SKM-1 treated with dmso at 0.1 percent for 144 hours (cell line): ENCODE data around the gene TLX3.

ENCODE experiments used
- DNase-seq: peaks from one replicate; lab custom pipeline; 2025; ENCODE audit not compliant: unreplicated experiment; lab: John Stamatoyannopoulos, UW

The TLX3 gene

DNA sequence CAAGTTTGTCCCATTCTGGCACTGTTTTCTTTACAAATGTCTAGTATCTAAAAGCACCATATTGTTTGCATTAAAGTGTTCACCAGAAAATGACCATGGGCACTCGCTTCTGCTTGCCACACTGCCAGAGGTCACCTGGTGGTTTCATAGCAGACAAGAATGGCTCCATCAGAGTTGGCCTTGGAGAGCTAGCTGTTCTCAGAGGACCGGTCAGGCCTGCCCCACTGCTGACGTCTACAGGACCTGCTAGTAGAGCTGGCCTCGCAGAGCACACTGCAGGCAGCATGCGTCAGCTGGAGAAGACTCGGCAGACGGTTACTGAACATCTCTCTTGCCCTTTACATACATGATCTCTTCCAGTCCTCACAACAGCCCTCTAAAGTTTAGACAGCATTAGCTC, 8.7 kb upstream of the TLX3 start:
- DNase-seq: no peak

DNA sequence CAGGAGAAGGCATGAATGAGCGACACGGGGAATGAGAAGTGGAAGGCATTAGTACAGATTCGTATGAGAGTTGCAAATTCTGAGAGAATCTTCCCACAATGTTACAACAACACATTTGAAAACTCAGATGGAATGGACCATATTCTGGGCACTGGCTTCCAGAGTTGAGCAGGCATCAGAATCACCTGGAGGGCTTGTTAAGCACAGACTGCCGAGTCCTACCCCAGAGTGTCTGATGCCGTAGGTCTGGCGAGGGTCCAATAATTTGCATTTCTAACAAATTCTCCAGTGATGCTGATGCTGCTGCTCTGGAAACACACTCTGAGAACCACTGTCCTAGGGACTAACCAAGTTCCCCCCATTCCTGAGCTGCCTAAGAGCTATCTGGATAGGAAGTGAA, 2.9 kb upstream of the TLX3 start:
- no peak for DNase-seq

DNA sequence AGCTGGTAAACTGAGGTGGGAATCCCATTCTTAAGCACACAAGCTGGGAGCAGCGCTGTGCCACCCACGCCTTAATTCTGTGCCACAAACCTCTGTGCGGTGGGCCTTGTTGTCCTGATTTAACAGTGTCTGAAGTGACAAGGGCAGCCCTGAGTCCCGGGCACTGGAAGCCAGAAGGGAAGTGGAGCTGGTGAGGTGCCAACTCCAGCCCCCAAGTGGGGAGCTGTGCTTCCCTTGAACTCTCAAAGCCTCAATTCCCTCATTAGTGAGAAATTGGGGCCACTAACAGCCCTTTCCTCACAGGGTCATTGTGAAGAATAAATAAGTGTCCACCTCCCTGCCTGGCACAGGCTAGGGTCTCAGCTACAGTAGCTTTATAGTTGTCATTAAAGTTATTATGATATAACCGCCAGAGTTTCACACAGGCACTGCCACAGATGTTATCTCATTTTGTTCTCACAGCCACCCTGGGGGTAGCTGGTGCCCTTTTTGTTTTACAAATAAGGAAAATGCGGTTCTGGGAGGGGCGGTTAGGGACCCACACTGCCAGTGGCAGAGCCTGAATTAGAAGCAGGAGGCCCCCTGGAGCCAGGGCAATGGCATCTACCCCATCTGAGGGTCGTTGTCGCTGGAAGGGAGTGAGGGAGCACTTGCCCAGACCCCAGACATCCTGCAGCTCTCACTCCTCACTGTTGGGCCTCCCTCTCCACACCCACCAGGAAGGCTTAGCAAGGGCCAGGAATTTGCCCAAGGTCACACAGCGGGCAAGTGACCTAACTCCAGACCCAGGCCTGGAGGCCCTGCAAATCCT, 2.1 kb upstream of the TLX3 start:
- DNase-seq: no peak

DNA sequence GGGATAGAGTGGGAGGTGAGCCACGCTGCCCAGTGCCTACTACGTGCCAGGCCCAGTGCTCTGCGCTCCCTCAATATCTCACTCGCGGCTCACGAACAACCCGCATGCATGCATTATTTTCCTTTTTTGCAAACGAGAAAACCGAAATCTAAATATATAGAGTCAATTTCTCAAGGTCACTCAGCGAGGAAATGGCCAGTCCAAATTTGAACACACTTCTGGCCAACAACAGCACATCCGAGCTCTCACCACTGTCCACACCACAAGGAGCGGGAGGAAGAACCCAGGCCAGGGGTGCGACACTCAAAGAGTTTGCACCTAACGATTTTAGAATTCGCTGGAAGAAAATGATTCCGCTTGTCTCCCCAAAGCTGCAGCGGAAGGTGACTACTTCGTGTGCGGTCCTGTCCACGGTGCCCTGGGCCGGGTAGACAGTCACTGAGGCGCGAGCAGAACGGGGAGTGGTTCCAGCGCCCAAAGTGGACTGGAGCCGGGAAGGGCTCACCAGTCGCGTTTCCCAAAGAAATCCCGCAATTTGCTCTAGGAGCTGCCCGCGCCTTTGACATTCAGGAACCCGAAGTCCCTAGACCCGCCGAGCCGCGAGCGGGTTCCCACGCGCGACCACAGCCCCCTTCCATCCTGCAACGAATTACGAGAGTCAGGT, 1.1 kb upstream of the TLX3 start:
- no peak for DNase-seq

DNA sequence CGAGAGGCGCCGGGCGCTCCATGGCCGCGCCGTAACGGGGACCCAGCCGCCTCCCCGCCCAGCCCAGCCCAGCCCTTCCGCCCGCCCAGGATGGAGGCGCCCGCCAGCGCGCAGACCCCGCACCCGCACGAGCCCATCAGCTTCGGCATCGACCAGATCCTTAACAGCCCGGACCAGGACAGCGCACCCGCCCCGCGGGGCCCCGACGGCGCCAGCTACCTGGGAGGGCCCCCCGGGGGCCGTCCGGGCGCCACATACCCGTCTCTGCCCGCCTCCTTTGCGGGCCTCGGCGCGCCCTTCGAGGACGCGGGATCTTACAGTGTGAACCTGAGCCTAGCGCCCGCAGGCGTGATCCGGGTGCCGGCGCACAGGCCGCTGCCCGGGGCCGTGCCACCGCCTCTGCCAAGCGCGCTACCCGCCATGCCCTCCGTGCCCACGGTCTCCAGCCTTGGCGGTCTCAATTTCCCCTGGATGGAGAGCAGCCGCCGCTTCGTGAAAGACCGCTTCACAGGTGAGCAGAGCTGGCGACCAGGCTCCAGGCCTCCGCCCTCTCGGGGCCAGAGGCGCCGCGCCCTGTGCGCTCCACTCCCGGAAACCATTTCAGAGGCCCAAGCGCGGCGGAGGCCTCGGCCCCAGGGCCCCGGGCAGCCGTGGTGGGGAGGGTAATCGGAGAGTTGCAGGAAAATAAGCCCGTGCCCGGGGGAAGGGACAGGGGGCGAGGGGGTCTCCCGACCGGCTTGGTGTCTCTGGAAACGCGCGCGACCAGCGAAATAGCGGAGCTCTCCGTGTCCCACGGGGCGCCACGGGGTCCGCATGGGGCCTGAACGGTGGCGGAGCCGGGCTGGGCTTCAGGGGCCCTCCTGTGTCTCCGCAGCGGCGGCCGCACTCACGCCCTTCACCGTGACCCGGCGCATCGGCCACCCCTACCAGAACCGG, 496 bp downstream of the TLX3 start:
- DNase-seq: no peak

DNA sequence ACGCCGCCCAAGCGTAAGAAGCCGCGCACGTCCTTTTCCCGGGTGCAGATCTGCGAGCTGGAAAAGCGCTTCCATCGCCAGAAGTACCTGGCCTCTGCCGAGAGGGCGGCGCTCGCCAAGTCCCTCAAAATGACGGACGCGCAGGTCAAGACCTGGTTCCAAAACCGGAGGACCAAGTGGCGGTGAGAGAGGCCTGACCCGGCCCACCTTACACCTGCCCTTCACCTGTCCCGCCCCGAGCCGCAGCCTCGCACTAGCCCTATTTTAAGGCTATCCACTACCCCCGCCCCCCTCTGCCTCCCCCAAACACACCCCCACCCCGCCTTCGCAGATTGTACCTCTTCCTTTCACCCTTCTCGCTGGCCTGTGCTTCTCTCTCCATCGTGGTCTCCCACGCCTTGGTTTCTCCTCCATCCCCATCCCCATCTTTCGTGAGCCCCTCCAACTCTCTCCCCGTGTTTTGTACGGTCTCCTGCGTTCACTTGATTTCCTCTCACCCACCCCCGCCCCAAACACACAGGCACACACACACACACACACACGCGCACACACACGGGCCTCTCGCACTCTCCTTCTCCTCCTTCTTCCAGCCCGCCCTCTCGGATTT, 1.3 kb downstream of the TLX3 start:
- no peak for DNase-seq

DNA sequence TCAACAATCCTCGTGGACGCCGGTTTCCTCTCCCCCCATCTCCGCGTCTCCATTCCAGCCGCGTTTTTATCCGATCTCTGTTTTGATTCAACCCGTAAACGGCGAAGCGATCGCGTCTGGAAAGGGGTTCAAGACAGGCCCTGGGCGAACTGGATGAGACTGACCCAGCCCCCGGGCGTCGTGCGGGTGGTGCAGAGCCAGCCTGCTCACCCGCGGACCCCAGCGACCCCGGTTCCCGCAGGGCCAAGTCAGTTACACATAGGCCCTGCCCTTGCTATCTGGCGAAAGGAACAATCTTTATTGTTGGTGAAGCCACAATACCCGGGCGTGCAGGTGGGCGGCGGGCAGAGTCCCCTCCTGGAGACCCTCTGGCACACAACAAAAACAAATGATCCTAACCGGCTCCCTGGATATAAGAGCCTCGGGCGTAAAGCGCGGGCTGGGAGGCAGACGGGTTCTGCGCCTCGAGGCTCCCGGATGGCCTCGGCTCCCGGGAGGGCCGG, 1.8 kb downstream of the TLX3 start:
- DNase-seq: no peak

DNA sequence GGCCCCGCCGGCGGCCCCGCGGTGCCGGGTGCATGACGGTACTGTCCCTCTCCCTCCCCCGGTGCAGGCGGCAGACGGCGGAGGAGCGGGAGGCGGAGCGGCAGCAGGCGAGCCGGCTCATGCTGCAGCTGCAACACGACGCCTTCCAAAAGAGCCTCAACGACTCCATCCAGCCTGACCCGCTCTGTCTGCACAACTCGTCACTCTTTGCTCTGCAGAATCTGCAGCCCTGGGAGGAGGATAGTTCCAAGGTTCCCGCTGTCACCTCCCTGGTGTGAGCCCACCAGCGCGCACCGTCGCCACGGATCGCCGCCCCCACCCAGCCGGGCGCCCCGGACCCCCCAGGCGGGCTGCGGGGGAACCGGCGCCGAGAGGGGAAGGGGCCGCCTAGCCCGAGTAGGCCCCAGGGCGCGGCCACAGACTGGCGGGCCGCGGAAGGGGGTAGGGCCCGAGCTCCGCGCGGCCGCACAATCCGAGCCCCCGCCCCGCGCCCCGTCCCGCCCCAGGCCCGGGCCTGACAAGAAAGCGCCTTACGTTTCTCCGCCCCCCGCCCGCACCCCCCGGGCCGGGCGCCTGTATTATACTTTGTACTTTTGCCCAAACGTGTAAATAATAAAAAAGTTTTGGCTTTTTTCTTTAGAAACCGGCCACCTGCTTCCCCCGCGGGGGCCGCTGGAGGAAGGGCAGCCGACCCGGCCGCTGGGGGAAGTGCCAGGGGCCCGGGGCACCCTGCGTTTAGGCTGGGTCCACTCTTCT, 2.5 kb downstream of the TLX3 start:
- no peak for DNase-seq

DNA sequence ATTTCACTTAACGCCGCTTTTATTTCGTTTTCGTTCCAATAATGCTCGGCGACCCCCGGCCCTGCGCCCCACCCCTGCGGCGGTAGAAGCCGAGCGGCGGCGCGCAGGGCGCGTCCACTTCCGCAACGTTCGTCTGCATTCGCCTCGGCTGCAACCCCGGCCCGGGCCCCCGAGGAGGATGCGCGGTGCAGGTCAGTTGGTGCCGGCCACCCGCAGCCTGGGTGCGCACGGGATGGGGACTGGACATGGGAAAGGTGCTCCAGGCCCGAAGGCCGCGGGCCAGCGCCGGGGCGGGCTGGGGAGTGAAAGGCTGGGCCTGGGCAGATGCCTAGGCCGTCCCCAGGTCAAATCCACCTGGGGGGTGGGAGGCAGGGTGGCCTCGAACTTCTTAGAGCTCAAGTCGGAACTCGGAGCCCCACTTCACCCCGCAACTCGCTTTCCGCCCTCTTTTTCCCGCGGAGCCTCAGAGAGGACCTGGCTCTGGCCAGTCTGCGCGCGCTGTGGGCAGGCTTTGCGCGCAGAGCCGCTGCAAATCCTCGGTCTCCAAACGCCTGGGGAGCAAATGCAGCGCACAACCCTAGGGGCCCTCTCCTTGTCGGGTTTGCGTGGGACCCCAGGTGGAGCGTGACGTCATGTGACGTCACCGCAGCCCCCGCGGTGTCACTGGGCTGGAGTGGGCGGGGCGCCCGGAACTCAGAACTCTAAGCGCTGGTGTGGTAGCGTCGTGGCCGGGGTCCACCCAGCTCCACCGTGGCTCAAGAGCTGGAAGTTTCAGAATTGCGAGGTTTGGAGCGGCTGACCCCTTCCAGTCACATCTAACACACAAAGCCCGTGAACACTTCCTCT, 3.3 kb downstream of the TLX3 start:
- DNase-seq: no peak

DNA sequence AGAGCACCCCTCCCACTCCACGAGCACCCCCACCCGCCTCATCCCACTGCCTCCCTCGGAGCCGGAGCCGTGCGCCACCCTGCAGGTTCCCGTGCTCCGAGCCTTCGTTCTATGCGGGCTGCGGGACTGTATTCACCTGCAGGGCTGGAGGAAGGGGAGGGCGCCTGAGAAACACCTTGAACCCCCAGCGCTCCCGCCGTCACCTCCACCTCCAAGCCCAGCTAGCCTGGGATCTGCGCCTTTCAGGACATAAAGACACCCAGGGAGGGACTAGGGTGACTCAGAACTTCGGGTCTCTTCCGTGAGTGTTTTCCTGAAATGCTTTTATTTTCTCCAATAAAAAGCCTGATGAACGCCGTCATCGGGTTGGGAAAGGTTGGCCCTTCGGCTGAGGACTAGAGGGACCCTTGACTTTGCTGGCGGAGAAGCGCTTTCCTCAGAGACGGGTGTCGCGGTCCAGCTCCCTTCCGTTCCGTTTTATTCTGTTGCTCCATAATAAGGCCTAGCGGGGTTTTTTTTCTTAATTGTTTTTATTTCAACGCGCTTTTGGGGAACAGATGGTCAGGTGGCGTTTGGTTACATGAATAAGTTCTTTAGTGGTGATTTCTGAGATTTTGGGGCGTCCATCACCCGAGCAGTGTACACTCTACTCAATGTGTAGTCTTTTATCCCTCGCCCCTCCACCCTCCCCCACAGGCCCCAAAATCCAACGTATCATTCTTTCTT, 4.6 kb downstream of the TLX3 start:
- DNase-seq: no peak

DNA sequence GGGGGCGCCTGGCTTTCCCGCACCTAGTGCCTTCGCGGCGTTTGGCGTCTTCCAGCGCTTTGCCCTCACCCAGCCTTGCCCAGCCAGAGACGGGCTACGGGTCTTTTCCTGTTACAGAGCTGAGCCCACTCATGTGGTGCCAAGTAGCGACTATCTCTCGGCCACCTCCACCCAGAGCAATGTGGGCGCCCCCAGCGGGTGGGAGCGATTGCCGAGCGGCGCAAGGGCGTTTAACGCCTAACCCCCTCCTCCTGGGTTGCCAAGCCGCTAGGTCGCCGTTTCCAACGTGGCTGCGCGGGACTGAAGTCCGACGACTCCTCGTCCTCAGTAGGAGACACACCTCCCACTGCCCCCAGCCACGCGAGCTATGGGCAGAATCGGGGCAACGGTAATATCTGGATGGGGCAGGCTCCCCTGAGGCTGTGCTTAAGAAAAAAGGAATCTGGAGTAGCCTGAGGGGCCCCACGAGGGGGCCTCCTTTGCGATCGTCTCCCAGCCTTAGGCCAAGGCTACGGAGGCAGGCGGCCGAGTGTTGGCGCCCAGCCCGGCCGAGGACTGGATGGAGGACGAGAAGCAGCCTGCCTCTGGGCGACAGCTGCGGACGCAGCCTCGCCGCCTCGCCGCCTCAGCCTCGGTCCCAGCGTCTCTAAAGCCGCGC, 5.8 kb downstream of the TLX3 start:
- DNase-seq: no peak

DNA sequence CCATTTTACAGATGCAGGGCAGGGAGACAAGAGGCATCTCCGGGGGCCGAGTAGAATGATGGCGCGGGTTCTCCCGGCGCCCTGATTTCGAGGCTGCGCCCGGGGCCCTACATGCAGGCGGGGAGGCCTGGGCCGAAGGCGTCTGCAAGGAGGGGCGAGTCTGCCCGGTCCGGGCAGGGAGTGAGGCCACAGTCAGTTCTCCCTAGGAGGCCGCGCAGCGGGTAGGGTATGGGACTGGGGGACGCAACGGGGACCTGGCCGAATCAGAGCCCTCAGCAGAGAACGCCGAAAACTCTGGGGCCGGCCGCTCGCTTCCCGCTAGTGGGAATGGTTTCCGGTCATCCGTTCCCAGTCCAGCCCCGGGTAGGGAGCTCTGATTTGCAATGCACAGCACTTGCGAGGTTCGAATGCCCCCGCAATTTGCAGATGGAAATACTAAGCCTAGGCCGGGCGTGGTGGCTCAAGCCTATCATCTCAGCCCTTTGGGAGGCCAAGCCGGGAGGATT, 6.4 kb downstream of the TLX3 start:
- no peak for DNase-seq

DNA sequence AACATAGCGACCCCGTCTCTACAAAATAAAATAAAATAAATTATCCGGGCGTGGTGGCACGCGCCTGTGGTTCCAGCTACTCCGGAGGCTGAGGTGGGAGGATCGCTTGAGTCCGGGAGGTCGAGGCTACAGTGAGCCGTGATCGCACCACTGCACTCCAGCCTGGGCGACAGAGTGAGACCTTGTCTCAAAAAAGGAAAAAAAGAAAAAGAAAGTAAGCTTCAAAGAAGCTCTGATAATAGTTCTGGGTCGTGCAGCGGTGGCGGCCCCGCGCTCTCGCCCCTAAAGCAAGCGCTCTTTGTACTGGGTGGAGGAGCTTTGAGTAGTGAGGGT, 6.8 kb downstream of the TLX3 start:
- no peak for DNase-seq

DNA sequence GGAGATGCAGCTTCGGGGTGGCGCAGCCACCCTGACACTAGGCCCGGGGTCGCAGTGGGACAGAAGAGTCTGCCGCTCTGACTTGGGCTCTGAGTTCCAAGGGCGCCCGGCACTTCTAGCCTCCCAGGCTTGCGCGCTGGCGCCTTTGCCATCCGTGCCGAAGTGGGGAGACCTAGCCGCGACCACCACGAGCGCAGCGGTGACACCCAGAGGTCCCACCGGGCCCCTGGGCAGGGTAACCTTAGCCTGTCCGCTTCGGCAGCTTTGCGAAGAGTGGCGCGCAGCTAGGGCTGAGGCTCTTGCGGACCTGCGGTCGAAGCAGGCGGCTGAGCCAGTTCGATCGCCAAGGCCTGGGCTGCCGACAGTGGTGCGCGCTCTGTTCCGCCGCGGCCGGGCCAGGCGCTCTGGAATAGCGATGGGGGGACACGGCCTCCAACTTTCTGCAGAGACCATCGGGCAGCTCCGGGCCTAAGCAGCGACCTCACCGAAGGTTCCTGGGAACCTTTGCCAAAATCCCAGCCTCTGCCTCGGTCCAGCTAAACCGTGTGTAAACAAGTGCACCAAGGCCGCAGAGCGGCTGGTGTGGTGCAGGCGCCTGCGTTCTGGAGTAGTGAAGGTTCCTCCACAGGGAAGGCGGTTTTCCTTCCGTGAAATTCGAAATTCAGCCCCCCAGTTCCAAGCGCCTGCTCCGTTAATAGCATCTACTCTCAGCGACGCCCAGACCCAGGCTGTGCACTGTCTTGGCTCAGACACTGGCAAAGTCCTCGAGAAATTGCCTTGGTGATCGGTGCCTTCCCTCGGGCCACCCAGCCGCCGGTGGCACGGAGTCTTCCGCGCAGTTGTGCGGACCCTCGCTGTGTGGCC, 7.4 kb downstream of the TLX3 start:
- DNase-seq: no peak

DNA sequence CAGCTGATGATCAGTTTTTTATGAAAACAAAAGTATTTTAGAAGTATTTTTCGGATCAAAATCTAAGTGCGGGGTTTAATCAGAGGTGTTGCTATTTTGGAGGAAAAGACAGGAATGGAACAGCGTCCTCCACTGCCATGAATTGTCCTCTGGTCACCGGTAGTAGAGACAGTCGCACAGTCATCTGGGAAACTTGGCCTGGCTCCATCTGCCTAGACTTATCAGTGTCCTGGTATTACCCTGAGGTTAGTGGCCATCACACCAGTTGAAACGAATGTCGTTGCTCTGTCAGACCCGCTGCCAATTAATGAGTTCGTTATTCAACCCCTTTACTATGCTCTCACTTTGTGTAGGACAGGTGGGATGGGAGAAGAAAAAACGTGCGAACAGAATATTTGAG, 8.2 kb downstream of the TLX3 start:
- DNase-seq: no peak

DNA sequence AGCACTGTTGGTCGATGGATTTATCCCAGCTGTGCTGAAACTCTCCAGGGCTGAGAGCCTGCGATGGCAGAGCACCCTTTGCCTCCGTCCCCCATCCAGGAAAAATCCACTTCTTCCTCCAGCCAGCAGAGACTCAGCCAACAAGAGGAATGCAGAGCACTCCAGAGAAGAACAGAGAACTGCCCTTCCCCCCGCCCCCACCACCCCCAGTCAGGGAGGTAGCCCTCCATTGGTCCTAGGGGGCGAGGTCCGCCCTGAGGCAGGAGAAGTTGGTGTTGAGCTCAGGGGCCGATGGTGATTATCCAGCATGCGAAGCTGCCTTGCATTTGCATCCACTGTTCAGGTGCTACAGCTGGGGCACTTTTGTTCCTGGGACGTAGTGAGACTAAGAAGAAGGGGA, 9.0 kb downstream of the TLX3 start:
- DNase-seq: no peak

DNA sequence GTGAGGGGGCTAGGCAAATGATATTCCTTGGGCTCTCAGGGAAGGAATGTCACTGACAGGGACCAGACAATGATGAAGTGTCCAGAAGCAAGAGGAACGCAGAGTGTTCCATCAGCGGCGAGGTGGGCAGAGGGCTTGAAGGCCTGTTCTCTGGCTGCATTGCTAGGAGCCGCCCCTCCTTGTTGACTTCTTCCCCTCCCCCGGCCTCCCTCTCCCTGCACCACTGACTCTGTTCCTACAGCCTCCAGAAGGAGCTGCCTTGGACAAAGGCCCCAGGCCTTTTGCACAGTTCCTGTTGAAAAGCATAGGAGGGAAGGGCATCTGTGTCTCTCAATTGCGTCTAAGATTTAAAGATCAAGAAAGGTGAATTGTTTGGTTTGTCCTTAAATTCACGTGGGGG, 12.4 kb downstream of the TLX3 start:
- DNase-seq: no peak
